Ecto neural progenitor cell (in vitro differentiated cells): Measurements from ENCODE around the gene TAS2R1.

ENCODE experiments used
- DNase-seq: peaks from one replicate; pipeline ENCODE4 v3.0.0-alpha.2; 2018; ENCODE audit warnings: low spot score

The TAS2R1 gene, protein sequence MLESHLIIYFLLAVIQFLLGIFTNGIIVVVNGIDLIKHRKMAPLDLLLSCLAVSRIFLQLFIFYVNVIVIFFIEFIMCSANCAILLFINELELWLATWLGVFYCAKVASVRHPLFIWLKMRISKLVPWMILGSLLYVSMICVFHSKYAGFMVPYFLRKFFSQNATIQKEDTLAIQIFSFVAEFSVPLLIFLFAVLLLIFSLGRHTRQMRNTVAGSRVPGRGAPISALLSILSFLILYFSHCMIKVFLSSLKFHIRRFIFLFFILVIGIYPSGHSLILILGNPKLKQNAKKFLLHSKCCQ

GRCh38 chr5:9630251-9630650, at the start of gene TAS2R1:
Gene TAS2R1, minus strand, starts transcription at chr5:9630351. Its CDS starts 319 bp downstream, at chr5:9630032.
- no peak for DNase-seq

GRCh38 chr5:9670371-9670770, 40.2 kb upstream of the TAS2R1 start:
- no peak for DNase-seq

DNA sequence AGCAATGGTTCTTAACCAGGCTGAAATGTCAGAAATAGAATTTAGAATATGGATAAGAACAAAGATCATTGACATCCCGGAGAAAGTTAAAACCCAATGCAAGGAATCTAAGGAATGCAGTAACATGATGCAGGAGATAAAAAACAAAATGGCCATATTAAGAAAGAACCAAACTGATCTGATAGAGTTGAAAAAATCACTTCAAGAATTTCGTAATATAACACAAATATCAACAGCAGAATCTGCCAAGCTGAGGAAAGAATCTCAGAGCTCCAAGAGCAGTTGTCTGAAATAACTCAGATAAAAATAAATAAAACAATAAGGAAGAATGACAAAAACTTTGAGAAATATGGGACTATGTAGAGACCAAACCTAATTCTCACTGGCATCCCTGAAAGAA, 37.8 kb upstream of the TAS2R1 start:
- no peak for DNase-seq

GRCh38 chr5:9663891-9664290, 33.7 kb upstream of the TAS2R1 start:
- DNase-seq: no peak

GRCh38 chr5:9661316-9662015, 31.3 kb upstream of the TAS2R1 start:
- DNase-seq: no peak

DNA sequence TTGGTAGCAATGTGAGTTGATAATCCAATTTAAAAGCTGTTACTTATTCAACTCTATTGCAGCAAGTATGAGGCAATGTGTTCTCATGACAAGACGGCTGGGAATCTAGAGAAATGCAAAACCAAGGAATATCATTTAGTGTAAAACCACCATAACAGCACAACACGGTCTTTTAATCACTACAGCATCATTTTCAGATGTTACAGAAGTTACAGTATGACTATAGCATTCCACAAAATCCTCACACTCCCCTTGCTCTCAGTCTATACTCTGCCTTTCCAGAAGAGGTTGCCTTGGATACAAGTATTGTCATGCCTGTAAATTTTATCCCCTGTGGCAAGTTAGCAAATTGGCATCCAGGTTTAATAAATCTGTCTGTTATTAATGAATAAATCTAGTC, 28.6 kb upstream of the TAS2R1 start:
- no peak for DNase-seq

- no peak for DNase-seq
Measured at GRCh38 chr5:9657819-9658218, 27.7 kb upstream of the TAS2R1 start.

DNA sequence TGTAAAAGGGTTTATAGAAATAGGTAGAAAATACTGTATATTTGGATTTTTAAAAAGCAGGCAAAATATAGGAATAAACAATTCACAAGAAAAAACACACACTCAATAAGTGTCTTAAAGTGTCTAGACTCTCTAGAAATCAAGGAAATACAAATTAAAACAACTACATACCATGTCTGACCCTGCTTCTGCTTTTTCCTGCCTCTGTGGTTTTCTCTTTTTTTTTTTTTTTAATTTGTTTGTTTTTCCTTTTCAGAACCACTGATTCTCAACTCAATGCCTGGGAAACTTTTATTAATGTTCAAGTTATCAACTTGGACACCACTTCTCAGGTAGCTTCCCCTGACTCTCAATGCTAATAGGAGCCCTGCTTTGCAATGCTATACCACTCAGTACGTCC, 25.5 kb upstream of the TAS2R1 start:
- DNase-seq: no peak

- no peak for DNase-seq
Measured at GRCh38 chr5:9654886-9655285, 24.7 kb upstream of the TAS2R1 start.

DNA sequence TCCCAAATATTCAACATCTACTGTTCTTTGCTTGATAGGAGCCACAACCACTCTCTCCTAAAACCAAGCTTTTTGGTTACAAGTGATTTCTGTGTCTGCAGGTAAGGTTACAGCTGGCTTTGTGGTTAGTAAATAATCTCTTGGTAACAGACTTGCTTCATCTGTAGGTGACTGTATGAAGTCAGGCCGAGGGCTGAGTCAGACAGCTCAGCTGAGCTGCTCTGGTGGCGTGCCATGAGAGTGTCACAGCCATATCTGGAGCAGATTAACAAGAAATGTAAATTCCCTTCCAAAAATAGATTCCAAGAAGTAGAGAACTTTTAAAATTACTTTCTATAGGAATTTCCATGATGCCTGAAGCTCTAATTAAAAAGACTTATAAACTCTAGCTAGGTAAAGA, 23.7 kb upstream of the TAS2R1 start:
- DNase-seq: no peak

- DNase-seq: no peak
Measured at GRCh38 chr5:9653061-9653460, 22.9 kb upstream of the TAS2R1 start.

GRCh38 chr5:9652295-9652694, 22.1 kb upstream of the TAS2R1 start:
- DNase-seq: no peak

DNA sequence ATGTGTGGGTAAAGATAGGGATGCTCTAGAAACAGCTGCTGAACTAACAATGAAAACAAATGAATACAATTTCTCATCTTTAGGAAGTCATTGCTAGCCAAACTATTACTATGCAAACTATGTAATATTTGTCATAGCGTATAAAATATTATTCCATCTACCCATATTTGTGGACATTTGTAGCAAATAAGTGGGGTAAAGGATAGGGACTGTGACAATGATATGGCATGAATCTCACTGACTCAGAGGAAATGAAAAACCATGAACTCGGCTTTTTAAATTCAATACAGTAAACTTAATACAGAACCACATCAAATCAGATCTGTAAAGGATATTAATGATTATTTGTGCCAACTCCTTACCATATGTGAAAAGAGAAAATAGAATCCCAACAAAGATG, 16.7 kb upstream of the TAS2R1 start:
- no peak for DNase-seq

GRCh38 chr5:9644630-9645029, 14.5 kb upstream of the TAS2R1 start:
- no peak for DNase-seq

GRCh38 chr5:9642621-9643020, 12.5 kb upstream of the TAS2R1 start:
- DNase-seq: no peak

DNA sequence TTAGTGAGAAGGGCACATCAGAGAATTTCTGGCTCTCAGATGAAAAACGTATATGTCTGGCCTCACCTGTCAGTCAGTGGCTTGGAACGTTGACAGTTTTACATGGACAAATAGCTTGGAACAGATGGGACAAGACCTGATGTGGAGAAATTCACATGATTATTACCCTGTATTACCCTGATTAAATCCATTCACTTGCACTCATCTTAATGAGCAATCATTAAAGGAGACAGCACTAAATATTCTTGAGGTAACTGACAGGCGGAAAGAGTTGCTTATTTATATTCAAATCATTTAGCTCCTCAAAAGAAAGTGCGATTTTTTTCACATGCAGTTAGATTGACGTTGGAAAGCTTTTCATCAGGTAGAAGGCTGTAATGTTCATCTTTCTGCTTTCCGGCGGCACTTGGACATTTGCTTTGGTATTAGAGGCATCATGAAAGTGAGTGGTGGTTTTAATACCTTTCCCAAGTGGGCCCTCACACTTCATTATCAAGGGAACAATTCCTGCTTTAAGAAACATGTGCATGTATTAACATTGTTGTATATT, 11.7 kb upstream of the TAS2R1 start:
- no peak for DNase-seq

DNA sequence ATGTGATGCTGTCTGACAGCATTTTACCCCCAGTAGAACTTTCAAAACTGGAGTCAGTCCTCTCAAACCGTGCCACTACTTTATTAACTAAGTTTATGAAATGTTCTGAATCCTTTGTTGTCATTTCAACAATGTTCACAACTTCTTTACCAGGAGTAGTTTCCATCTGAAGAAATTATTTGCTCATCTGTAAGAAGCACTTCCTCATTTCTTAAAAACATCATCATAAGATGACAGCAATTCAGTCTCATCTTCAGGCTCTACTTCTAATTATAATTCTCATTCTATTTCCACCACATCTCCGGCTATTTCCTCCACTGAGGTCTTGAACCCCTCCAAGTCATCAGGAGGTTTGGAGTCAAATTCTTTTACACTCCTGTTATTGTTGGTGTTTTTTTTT, 2.3 kb upstream of the TAS2R1 start:
- DNase-seq: no peak

GRCh38 chr5:9627541-9627940, 2.6 kb downstream of the TAS2R1 start:
- DNase-seq: no peak

DNA sequence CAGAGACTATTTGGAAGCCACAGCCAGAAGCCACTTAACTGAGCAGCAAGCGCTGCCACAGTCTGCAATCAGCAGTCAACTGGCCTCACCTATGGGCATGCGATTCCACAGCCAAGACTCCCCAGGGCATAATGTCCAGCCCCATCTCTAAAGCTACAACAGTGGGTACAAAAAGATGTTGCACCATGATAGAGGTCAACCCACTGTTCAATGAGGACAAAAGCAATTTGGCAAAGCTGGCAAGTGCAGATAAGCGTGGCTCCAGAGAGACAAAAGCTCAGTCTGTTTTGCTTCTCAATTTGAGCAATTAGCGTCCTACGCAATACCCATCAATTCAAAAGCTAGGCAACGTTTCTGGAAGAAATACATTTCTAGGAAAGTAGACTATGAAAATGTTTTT, 3.2 kb downstream of the TAS2R1 start:
- no peak for DNase-seq

- DNase-seq: no peak
Measured at GRCh38 chr5:9625731-9626130, 4.4 kb downstream of the TAS2R1 start.

GRCh38 chr5:9625286-9625685, 4.9 kb downstream of the TAS2R1 start:
- no peak for DNase-seq

- no peak for DNase-seq
Measured at GRCh38 chr5:9624196-9624947, 5.8 kb downstream of the TAS2R1 start.

DNA sequence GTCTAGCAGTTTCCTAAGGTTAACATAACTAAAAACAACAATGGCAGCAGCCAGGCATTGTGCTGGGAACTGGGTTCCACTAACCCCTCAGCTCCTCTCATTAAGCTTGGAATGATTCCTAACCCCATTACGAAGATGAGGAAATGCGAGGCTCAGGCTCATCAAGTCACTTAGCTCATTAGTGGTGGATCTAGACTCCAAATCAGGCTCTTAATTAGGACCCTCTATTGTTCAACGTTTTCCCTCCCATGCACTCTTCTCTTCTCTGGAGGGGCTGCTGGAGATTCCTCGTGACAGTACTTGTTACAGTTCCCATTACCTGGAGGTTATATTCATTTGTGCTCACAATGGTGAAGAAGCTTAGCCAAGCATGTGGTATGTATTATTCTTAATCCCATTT, 6.5 kb downstream of the TAS2R1 start:
- no peak for DNase-seq
